Activated T-cell treated with anti-CD3 and anti-CD28 coated beads, Interleukin-2, amount 50 U/mL, for 72 hours (primary cell): ENCODE results near the gene EDARADD. TPM values are rescaled to one million over a fixed set of nuclear protein-coding genes. Genes with fewer than 3 reads are reported as not detected.

Experiments used
- ATAC-seq, 2 donors: fragments of 150-1000 bp; cut with Tn5 transposase; replicated peaks in 1 of 2; 2 replicates each; pipeline ENCODE4 v1.10.0; 2021; ENCODE audit warnings: moderate library complexity in 2 of 2, mild to moderate bottlenecking in 1 of 2
- DNase-seq, 2 donors: peaks; one replicate each; pipeline ENCODE4 v3.0.0; 2021 to 2022; ENCODE audit warnings: mixed read lengths in 1 of 2
- H3K27ac Mint-ChIP-seq: one replicate; pipeline ENCODE4 v1.8.0; 2022; ENCODE audit warnings: mild to moderate bottlenecking, moderate library complexity, mixed read lengths
- H3K27me3 Mint-ChIP-seq: one replicate; pipeline ENCODE4 v1.8.0; 2022; ENCODE audit warnings: low read depth, mixed read lengths
- H3K36me3 Mint-ChIP-seq, 2 donors: one replicate each; pipeline ENCODE4 v1.8.0; 2022; ENCODE audit warnings: mixed read lengths in 2 of 2, mild to moderate bottlenecking in 1 of 2; ENCODE audit not compliant: insufficient read depth in 2 of 2
- H3K4me1 Mint-ChIP-seq: one replicate; pipeline ENCODE4 v1.8.0; 2022; ENCODE audit warnings: low read depth, mixed read lengths
- H3K4me3 Mint-ChIP-seq, 2 donors: one replicate each; pipeline ENCODE4 v1.8.0; 2022; ENCODE audit warnings: mild to moderate bottlenecking in 2 of 2, mixed read lengths in 2 of 2, moderate library complexity in 2 of 2
- H3K9me3 Mint-ChIP-seq, 2 donors: one replicate each; pipeline ENCODE4 v1.8.0; 2022; ENCODE audit warnings: mixed read lengths in 2 of 2
- total RNA-seq, 2 donors: library from RNA; stranded (reverse); gene quantifications; one replicate each; pipeline ENCODE4 v1.2.3, GENCODE V29; 2022

The EDARADD gene
- total RNA-seq, 2 donors from 2014 or later = 1.9 to 7.1 TPM

- DNase-seq = peak; percentile 86 to 89
- Mint-ChIP-seq H3K4me1 (peaks cover 22% of the 10 kb centered on the region), H3K4me3 (peak within 1 kb of the TSS; percentile 94), H3K27me3 (no peaks in the 10 kb centered on the region), H3K9me3 (no peaks in the 10 kb centered on the region), H3K36me3 (peaks cover 6 to 13% of the 10 kb centered on the region in 2 donors), H3K27ac (peak within 1 kb of the TSS; percentile 99)
- ATAC-seq = peak; percentile 80 to 86
Observed at GRCh38 chr1:236523704-236524141, 129.6 kb downstream of the EDARADD start, which contains the start of gene LGALS8. LGALS8 (plus strand) TSS chr1:236523982; CDS start chr1:236526071, 2,089 bp downstream.

DNA sequence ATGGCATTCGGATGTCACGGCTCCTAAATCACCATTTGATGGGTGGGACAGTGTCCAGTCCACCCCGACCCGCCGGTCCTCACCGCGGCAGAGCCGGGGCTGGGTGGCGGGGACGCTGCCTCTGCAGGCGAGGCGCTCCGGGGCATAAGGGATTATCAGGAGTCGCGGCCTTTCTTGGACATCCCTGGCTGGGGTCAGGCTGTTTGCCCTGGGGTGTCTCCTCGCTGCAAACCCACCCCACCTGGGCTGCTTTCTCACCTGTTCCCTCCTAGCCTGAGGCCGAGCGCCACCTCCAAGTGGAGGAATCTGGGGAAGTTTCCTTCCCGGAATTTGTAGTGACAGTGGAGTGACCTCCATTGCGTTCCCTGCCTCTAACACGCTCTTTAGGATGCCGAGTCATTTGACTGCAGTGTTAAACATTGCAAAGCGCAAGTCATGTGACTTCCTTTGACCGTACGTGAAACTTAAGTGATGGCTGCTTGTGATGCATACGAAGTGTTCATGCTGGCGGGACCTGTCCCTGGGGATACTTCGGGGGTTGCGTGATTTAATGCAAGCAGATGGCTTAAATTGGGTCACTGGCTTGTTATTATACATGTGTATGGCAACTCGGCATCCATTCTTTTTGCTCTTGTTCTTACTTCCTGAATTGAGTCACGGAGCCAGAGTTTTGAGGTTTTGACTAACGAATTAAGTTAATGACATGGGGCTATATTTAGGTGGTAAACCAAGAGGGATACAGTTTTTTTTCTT is 130.2 kb downstream of the EDARADD start:
- H3K9me3 Mint-ChIP-seq = no peaks in the 10 kb centered on the region
- peak overlapping the region; percentile 94 for H3K4me3 Mint-ChIP-seq
- H3K27ac Mint-ChIP-seq = peak overlapping the region; percentile 99
- peaks cover 6 to 13% of the 10 kb centered on the region in 2 donors for H3K36me3 Mint-ChIP-seq
- H3K4me1 Mint-ChIP-seq = peaks cover 28% of the 10 kb centered on the region
- DNase-seq (peak; percentile 60 to 64), ATAC-seq (peak; percentile 90 to 91)
- H3K27me3 Mint-ChIP-seq = no peaks in the 10 kb centered on the region

GRCh38 chr1:236524895-236525184 is 130.8 kb downstream of the EDARADD start:
- Mint-ChIP-seq H3K27ac (peak overlapping the region; percentile 99), H3K9me3 (no peaks in the 10 kb centered on the region), H3K4me3 (peak overlapping the region; percentile 94), H3K4me1 (peaks cover 31% of the 10 kb centered on the region), H3K27me3 (no peaks in the 10 kb centered on the region), H3K36me3 (peaks cover 6 to 13% of the 10 kb centered on the region in 2 donors)
- no peak for DNase-seq
- no peak for ATAC-seq

GRCh38 chr1:236526079-236526478 is 132.0 kb downstream of the EDARADD start:
- no peaks in the 10 kb centered on the region for H3K9me3 Mint-ChIP-seq
- H3K27ac Mint-ChIP-seq = peak overlapping the region; percentile 4
- no peak for DNase-seq
- no peak for ATAC-seq
- peak overlapping the region in 1 of 2 donors; percentile 4 for H3K4me3 Mint-ChIP-seq
- H3K27me3 Mint-ChIP-seq = no peaks in the 10 kb centered on the region
- peaks cover 6 to 13% of the 10 kb centered on the region in 2 donors for H3K36me3 Mint-ChIP-seq
- H3K4me1 Mint-ChIP-seq = peaks cover 38% of the 10 kb centered on the region

DNA sequence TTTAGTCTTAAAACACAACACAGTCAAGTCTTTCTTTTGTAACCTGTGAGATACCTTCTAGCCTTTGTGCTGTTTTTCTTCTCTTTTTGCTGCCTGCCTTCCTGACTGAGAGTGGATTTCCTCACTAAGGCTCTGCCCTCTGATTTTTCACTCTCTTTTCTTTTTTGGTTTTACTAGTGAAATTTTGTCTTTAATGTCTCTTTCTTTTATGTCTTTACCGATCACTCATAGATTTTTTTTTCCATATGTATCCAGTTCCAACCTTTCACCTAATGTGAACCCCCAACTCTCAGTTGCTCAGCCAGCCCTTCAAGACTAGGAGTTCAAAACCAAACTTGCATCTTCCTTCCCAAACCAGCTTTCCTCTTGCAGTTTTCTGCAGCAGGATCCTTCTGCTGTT is 136.2 kb downstream of the EDARADD start:
- ATAC-seq (no peak), DNase-seq (no peak)
- peak overlapping the region; percentile 2 for H3K27ac Mint-ChIP-seq
- peaks cover 4 to 17% of the 10 kb centered on the region in 2 donors for H3K36me3 Mint-ChIP-seq
- H3K4me1 Mint-ChIP-seq = peaks cover 45% of the 10 kb centered on the region
- no peaks in the 10 kb centered on the region for H3K9me3 Mint-ChIP-seq
- H3K27me3 Mint-ChIP-seq = no peaks in the 10 kb centered on the region
- H3K4me3 Mint-ChIP-seq = no peak overlapping the region

DNA sequence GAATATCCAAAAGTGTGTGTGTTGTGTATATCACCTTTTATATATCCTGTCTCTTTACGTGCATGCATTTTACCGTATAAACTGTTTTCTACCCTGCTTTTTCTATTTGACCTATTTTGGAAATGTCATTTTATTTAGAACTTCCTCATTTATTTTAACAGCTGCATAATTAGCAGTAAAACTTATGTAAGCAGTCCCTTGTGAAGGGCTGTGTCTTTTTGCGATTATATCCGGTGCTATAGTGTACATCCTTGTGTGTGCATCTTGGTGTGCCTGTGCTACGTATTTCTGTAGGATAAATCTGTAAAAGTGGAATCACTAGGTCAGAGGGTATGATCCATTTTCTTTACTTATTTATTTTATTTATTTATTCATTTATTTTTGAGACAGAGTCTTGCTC is 136.9 kb downstream of the EDARADD start:
- H3K27me3 Mint-ChIP-seq = no peaks in the 10 kb centered on the region
- H3K4me1 Mint-ChIP-seq = peaks cover 49% of the 10 kb centered on the region
- no peak overlapping the region for H3K4me3 Mint-ChIP-seq
- DNase-seq (no peak), ATAC-seq (no peak)
- peaks cover 4 to 17% of the 10 kb centered on the region in 2 donors for H3K36me3 Mint-ChIP-seq
- H3K9me3 Mint-ChIP-seq = no peaks in the 10 kb centered on the region
- H3K27ac Mint-ChIP-seq = no peak overlapping the region

GRCh38 chr1:236532850-236533249 is 138.8 kb downstream of the EDARADD start:
- peaks cover 52% of the 10 kb centered on the region for H3K4me1 Mint-ChIP-seq
- peak overlapping the region; percentile 1 for H3K27ac Mint-ChIP-seq
- ATAC-seq (no peak), DNase-seq (no peak)
- H3K36me3 Mint-ChIP-seq = peaks cover 4 to 19% of the 10 kb centered on the region in 2 donors
- no peak overlapping the region for H3K4me3 Mint-ChIP-seq
- no peaks in the 10 kb centered on the region for H3K27me3 Mint-ChIP-seq
- H3K9me3 Mint-ChIP-seq = no peaks in the 10 kb centered on the region

DNA sequence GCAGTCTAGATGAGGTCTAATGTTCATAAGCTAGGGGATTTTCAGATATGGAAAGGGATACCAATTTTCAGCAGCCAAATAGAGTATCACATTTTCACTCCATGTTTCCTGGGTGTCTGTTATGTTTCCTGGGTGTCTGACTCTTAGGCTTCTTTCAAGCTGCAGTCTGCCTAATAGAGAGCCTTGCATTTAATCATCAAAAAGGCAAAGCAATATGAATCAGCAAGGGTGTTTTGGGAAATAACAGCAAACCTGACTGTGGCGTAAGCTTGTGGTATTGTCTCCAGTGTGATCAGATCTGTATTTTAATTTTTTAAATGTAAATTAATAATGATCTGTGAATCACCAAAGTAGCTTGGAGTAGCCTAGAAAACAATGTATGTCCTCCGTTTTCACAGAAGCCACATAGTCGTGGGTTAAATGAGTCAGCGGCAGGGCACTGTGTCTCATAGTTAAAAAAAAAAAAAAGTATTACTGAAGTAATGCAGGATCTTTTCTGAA is 140.1 kb downstream of the EDARADD start:
- Mint-ChIP-seq H3K9me3 (no peaks in the 10 kb centered on the region), H3K36me3 (peaks cover 6 to 23% of the 10 kb centered on the region in 2 donors), H3K4me3 (peak overlapping the region in 1 of 2 donors; percentile 77), H3K4me1 (peaks cover 46% of the 10 kb centered on the region), H3K27ac (peak overlapping the region; percentile 80), H3K27me3 (no peaks in the 10 kb centered on the region)
- DNase-seq (peak; percentile 43 to 50), ATAC-seq (peak; percentile 83 to 86)

Other genes starting within 250 kb of the EDARADD start
- 1 to 10 TPM; 2.2 to 5.9 TPM for gene ERO1B, start 112.3 kb upstream of the EDARADD start, total RNA-seq
- gene LGALS8, start 129.7 kb downstream of the EDARADD start, total RNA-seq = 10 to 100 TPM; 70.1 to 96.9 TPM
- gene HEATR1, start 210.2 kb downstream of the EDARADD start, total RNA-seq = 10 to 100 TPM; 45.2 to 57.1 TPM